ENCODE data around the gene FAHD2A. TPM values are rescaled to one million over a fixed set of nuclear protein-coding genes. Genes with fewer than 3 reads are reported as not detected.
"Not testable (repeated sequence)": the region's sequence is repeated elsewhere in the genome, so short reads cannot be mapped to it uniquely, and the experiment has no call there.

FAHD2A gene
- total RNA-seq, 2 donors from 2014 or later = 35.7 to 40.6 TPM

GRCh38 chr2:95389245-95390119 lies 13.0 kb upstream of the FAHD2A start:
- DNase-seq (peak; percentile 60 to 69), ATAC-seq (replicated peaks in 1 of 2) (peak; percentile 80 to 81)
- H3K36me3 Mint-ChIP-seq (ENCODE audit: insufficient read depth in 2 of 2) = no peaks in the 10 kb centered on the region
- no peak overlapping the region for H3K4me3 Mint-ChIP-seq
- peaks cover 7% of the 10 kb centered on the region for H3K4me1 Mint-ChIP-seq (ENCODE audit: low read depth)
- no peaks in the 10 kb centered on the region for H3K27me3 Mint-ChIP-seq (ENCODE audit: low read depth)
- H3K27ac Mint-ChIP-seq = no peak overlapping the region
- H3K9me3 Mint-ChIP-seq = no peaks in the 10 kb centered on the region

GRCh38 chr2:95390272-95390880 lies 12.1 kb upstream of the FAHD2A start:
- H3K27me3 Mint-ChIP-seq (ENCODE audit: low read depth) = no peaks in the 10 kb centered on the region

GRCh38 chr2:95390881-95391321 lies 11.6 kb upstream of the FAHD2A start:
- ATAC-seq (replicated peaks in 1 of 2) (no peak), DNase-seq (no peak)
- no peaks in the 10 kb centered on the region for H3K36me3 Mint-ChIP-seq (ENCODE audit: insufficient read depth in 2 of 2)
- H3K4me3 Mint-ChIP-seq = no peak overlapping the region
- H3K27me3 Mint-ChIP-seq (ENCODE audit: low read depth) = no peaks in the 10 kb centered on the region
- H3K27ac Mint-ChIP-seq = no peak overlapping the region
- peaks cover 7% of the 10 kb centered on the region for H3K4me1 Mint-ChIP-seq (ENCODE audit: low read depth)
- no peaks in the 10 kb centered on the region for H3K9me3 Mint-ChIP-seq

More at GRCh38 chr2:95390272-95390880, 12.1 kb upstream of the FAHD2A start:
- Mint-ChIP-seq H3K9me3 (no peaks in the 10 kb centered on the region), H3K36me3 (ENCODE audit: insufficient read depth in 2 of 2) (no peaks in the 10 kb centered on the region), H3K4me3 (no peak overlapping the region), H3K4me1 (ENCODE audit: low read depth) (peaks cover 7% of the 10 kb centered on the region), H3K27ac (no peak overlapping the region)
- DNase-seq (no peak), ATAC-seq (replicated peaks in 1 of 2) (no peak)

GRCh38 chr2:95391641-95392310 lies 10.7 kb upstream of the FAHD2A start:
- DNase-seq = no peak

GRCh38 chr2:95392320-95392719 lies 10.2 kb upstream of the FAHD2A start:
- peaks cover 7% of the 10 kb centered on the region for H3K4me1 Mint-ChIP-seq (ENCODE audit: low read depth)
- no peaks in the 10 kb centered on the region for H3K9me3 Mint-ChIP-seq
- H3K27ac Mint-ChIP-seq = no peak overlapping the region
- DNase-seq = no peak
- no peaks in the 10 kb centered on the region for H3K36me3 Mint-ChIP-seq (ENCODE audit: insufficient read depth in 2 of 2)
- no peaks in the 10 kb centered on the region for H3K27me3 Mint-ChIP-seq (ENCODE audit: low read depth)
- no peak for ATAC-seq (replicated peaks in 1 of 2)
- no peak overlapping the region for H3K4me3 Mint-ChIP-seq

More at GRCh38 chr2:95391641-95392310, 10.7 kb upstream of the FAHD2A start:
- no peak for ATAC-seq (replicated peaks in 1 of 2)
- no peak overlapping the region for H3K4me3 Mint-ChIP-seq
- H3K36me3 Mint-ChIP-seq (ENCODE audit: insufficient read depth in 2 of 2) = no peaks in the 10 kb centered on the region
- H3K9me3 Mint-ChIP-seq = no peaks in the 10 kb centered on the region
- H3K27me3 Mint-ChIP-seq (ENCODE audit: low read depth) = no peaks in the 10 kb centered on the region
- H3K4me1 Mint-ChIP-seq (ENCODE audit: low read depth) = peaks cover 7% of the 10 kb centered on the region
- no peak overlapping the region for H3K27ac Mint-ChIP-seq

- no peaks in the 10 kb centered on the region for H3K9me3 Mint-ChIP-seq
Observed at GRCh38 chr2:95392730-95393455, 9.6 kb upstream of the FAHD2A start.

GRCh38 chr2:95393901-95394300 lies 8.6 kb upstream of the FAHD2A start:
- no peaks in the 10 kb centered on the region for H3K9me3 Mint-ChIP-seq
- no peaks in the 10 kb centered on the region for H3K36me3 Mint-ChIP-seq (ENCODE audit: insufficient read depth in 2 of 2)
- no peaks in the 10 kb centered on the region for H3K27me3 Mint-ChIP-seq (ENCODE audit: low read depth)
- no peak for ATAC-seq (replicated peaks in 1 of 2)
- H3K4me1 Mint-ChIP-seq (ENCODE audit: low read depth) = peaks cover 5% of the 10 kb centered on the region
- no peak overlapping the region for H3K4me3 Mint-ChIP-seq
- H3K27ac Mint-ChIP-seq = no peak overlapping the region
- DNase-seq = no peak

More at GRCh38 chr2:95392730-95393455, 9.6 kb upstream of the FAHD2A start:
- H3K27ac Mint-ChIP-seq = no peak overlapping the region
- no peak overlapping the region for H3K4me3 Mint-ChIP-seq
- H3K4me1 Mint-ChIP-seq (ENCODE audit: low read depth) = peaks cover 7% of the 10 kb centered on the region
- ATAC-seq (replicated peaks in 1 of 2) (no peak), DNase-seq (no peak)
- no peaks in the 10 kb centered on the region for H3K27me3 Mint-ChIP-seq (ENCODE audit: low read depth)
- no peaks in the 10 kb centered on the region for H3K36me3 Mint-ChIP-seq (ENCODE audit: insufficient read depth in 2 of 2)

DNA sequence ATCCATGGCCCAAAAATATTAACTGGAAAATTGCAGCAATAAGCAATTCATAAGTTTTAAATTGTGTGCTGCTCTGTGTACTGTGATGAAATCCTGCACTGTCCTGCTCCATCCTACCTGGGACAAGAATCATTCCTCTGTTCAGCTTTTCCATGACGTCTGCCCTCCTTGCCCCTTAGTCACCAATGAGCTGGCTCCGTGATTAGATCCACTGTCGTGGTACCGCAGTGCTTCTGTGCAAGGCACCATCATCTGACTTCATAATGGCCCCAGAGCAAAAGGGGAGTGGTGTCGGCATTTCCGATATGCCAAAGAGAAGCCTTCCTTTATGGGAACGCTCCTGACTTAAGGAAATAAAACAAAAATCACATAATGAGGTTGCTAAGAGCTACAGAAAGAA lies 3.4 kb upstream of the FAHD2A start:
- DNase-seq (no peak), ATAC-seq (replicated peaks in 1 of 2) (no peak)
- no peak overlapping the region for H3K4me3 Mint-ChIP-seq
- no peak overlapping the region for H3K27ac Mint-ChIP-seq
- no peaks in the 10 kb centered on the region for H3K9me3 Mint-ChIP-seq
- peaks cover 3% of the 10 kb centered on the region in 2 donors for H3K36me3 Mint-ChIP-seq (ENCODE audit: insufficient read depth in 2 of 2)
- H3K27me3 Mint-ChIP-seq (ENCODE audit: low read depth) = no peaks in the 10 kb centered on the region
- peaks cover 19% of the 10 kb centered on the region for H3K4me1 Mint-ChIP-seq (ENCODE audit: low read depth)

DNA sequence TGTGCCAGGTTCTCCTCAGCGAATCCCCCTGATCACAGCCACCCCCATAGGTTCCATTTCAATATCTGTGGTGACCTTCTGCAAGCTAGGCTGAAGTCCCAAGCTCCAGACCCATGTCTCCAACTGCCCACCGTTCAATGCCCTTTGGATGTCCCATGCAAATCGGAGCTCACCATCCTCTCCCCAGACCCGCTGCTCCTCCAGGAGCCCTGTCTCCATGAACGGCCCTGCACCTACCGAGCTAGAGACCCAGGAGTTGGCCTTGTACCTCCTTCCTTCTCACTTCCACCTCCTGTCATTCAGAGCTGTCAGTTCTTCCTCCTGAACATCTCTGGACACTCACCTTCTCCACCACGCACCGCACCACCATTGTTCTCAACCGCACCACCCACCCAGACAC lies 1.0 kb upstream of the FAHD2A start:
- H3K4me3 Mint-ChIP-seq = peak overlapping the region; percentile 96 to 99
- H3K36me3 Mint-ChIP-seq (ENCODE audit: insufficient read depth in 2 of 2) = peaks cover 3% of the 10 kb centered on the region in 2 donors
- H3K27me3 Mint-ChIP-seq (ENCODE audit: low read depth) = no peaks in the 10 kb centered on the region
- H3K9me3 Mint-ChIP-seq = no peaks in the 10 kb centered on the region
- no peak overlapping the region for H3K27ac Mint-ChIP-seq
- H3K4me1 Mint-ChIP-seq (ENCODE audit: low read depth) = peaks cover 19% of the 10 kb centered on the region
- no peak for ATAC-seq (replicated peaks in 1 of 2)
- no peak for DNase-seq

- Mint-ChIP-seq H3K4me1 (ENCODE audit: low read depth) (peaks cover 19% of the 10 kb centered on the region), H3K4me3 (peak overlapping the region; percentile 96 to 99), H3K27ac (peak overlapping the region; percentile 99)
- ATAC-seq (replicated peaks in 1 of 2) (peak; percentile 22 to 26), DNase-seq (peak in 1 of 2 donors; percentile 10)
- H3K36me3 Mint-ChIP-seq (ENCODE audit: insufficient read depth in 2 of 2); H3K27me3 Mint-ChIP-seq (ENCODE audit: low read depth); H3K9me3 Mint-ChIP-seq: not testable (repeated sequence)
Observed at GRCh38 chr2:95402004-95402369, 521 bp upstream of the FAHD2A start.

DNA sequence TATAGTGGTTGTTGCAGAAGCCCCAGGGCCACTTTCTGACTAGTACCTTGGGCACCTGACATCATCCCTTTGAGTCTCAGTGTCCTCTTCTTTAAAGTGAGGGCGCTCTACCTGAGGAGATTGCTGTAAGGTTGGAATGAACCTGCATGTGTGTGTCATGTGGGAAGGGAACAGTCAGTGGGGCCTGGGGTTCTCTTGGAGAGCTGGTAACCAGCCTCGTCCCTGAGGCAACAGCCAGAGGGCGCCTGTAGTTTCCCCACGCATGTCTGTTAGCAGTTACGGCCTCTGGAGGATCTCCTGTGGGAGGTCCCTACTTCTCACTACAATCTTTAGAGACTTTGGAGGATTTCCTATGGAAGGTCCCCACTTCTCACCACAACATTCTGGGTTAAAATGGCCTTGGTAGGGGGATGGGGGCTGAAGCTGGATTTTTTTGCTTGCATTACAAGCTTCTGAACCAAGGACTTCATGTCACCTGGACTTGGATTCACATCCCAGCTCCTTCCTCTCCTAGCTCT lies 755 bp downstream of the FAHD2A start:
- H3K36me3 Mint-ChIP-seq (ENCODE audit: insufficient read depth in 2 of 2); H3K27me3 Mint-ChIP-seq (ENCODE audit: low read depth); H3K9me3 Mint-ChIP-seq: not testable (repeated sequence)
- peak; percentile 43 to 44 for DNase-seq
- Mint-ChIP-seq H3K4me3 (peak overlapping the region; percentile 96 to 99), H3K27ac (peak overlapping the region; percentile 99), H3K4me1 (ENCODE audit: low read depth) (peaks cover 19% of the 10 kb centered on the region)
- peak; percentile 32 to 38 for ATAC-seq (replicated peaks in 1 of 2)

DNA sequence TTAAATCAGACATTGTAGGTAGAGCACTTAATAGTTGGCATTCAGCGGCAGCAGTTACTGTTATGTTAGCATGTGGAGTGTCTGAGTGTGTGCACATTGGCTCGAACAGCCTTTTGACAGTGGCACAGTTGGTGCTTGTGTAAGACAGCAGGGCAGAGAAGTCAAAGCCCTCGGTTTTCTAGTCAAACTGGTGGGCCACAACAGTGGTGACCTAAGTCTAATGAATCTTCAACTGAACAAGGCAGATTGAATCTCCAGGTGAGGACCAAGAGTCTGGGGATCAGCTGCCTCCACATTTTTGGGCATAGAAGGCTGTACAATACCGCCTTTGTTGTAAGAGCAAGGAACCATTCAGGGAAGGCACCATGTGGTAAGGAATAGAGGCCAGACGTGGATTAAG lies 1.3 kb downstream of the FAHD2A start:
- not testable (repeated sequence) for ATAC-seq (replicated peaks in 1 of 2); H3K9me3 Mint-ChIP-seq; DNase-seq; H3K27me3 Mint-ChIP-seq (ENCODE audit: low read depth); H3K36me3 Mint-ChIP-seq (ENCODE audit: insufficient read depth in 2 of 2)
- peaks cover 19% of the 10 kb centered on the region for H3K4me1 Mint-ChIP-seq (ENCODE audit: low read depth)
- H3K4me3 Mint-ChIP-seq = peak overlapping the region; percentile 96 to 99
- peak overlapping the region; percentile 99 for H3K27ac Mint-ChIP-seq

Data from activated T-cell treated with anti-CD3 and anti-CD28 coated beads, Interleukin-2, amount 50 U/mL, for 72 hours (primary cell).